ENCODE results near the gene SLC15A5. TPM values are rescaled to one million over a fixed set of nuclear protein-coding genes. Genes with fewer than 3 reads are reported as not detected.
A peak's percentile ranks its signal among the peaks of the same experiment; 100 is the strongest.

SLC15A5 gene
- total and polyA plus RNA-seq, 2 donors from 2014 or later = not detected

GRCh38 chr12:16198884-16199283, 78.6 kb downstream of the SLC15A5 start:
- FAIRE-seq (no peak), DNase-seq (no peak)
- no peak for TF ChIP-seq CTCF (IDR thresholded peaks at IDR 0.05; ENCODE audit: borderline replicate concordance, extremely low read depth, insufficient read depth)
- Histone ChIP-seq H3K9ac (ENCODE audit: low read length in 3 of 3) (no peak overlapping the region), H3K36me3 (ENCODE audit: control insufficient read depth in 2 of 3, insufficient read depth in 3 of 3, low read length in 3 of 3) (no peaks in the 10 kb centered on the region), H3K9me3 (ENCODE audit: control insufficient read depth in 2 of 3, insufficient read depth in 1 of 3, low read length in 3 of 3) (peaks cover 0 to 2% (median 0%) of the 10 kb centered on the region in 3 donors), H3K27me3 (ENCODE audit: control insufficient read depth, insufficient read depth, low read length) (no peaks in the 10 kb centered on the region), H3K4me3 (ENCODE audit: low read length in 3 of 3) (no peak overlapping the region), H3K4me1 (ENCODE audit: control insufficient read depth in 2 of 3, insufficient read depth in 2 of 3, low read depth in 1 of 3, low read length in 3 of 3) (no peaks in the 10 kb centered on the region), H3K27ac (ENCODE audit: low read depth in 2 of 2, low read length in 2 of 2) (no peak overlapping the region)
- intact Hi-C loops (cut with DNase I) = no loop called here

- H3K4me3 ChIP-seq (ENCODE audit: low read length in 3 of 3) = no peak overlapping the region
- peaks cover 0 to 2% (median 0%) of the 10 kb centered on the region in 3 donors for H3K9me3 ChIP-seq (ENCODE audit: control insufficient read depth in 2 of 3, insufficient read depth in 1 of 3, low read length in 3 of 3)
- DNase-seq = no peak
- no peak for TF ChIP-seq CTCF (IDR thresholded peaks at IDR 0.05; ENCODE audit: borderline replicate concordance, extremely low read depth, insufficient read depth)
- no peaks in the 10 kb centered on the region for H3K36me3 ChIP-seq (ENCODE audit: control insufficient read depth in 2 of 3, insufficient read depth in 3 of 3, low read length in 3 of 3)
- intact Hi-C loops (cut with DNase I) = no loop called here
- no peak overlapping the region for H3K9ac ChIP-seq (ENCODE audit: low read length in 3 of 3)
- H3K4me1 ChIP-seq (ENCODE audit: control insufficient read depth in 2 of 3, insufficient read depth in 2 of 3, low read depth in 1 of 3, low read length in 3 of 3) = no peaks in the 10 kb centered on the region
- no peak overlapping the region for H3K27ac ChIP-seq (ENCODE audit: low read depth in 2 of 2, low read length in 2 of 2)
- FAIRE-seq = no peak
- no peaks in the 10 kb centered on the region for H3K27me3 ChIP-seq (ENCODE audit: control insufficient read depth, insufficient read depth, low read length)
Measured at GRCh38 chr12:16197600-16197999, 79.9 kb downstream of the SLC15A5 start.

GRCh38 chr12:16189849-16190248, 87.6 kb downstream of the SLC15A5 start:
- FAIRE-seq (peak; percentile 21), DNase-seq (no peak)
- Histone ChIP-seq H3K4me1 (ENCODE audit: control insufficient read depth in 2 of 3, insufficient read depth in 2 of 3, low read depth in 1 of 3, low read length in 3 of 3) (no peaks in the 10 kb centered on the region), H3K27me3 (ENCODE audit: control insufficient read depth, insufficient read depth, low read length) (no peaks in the 10 kb centered on the region), H3K4me3 (ENCODE audit: low read length in 3 of 3) (no peak overlapping the region), H3K9me3 (ENCODE audit: control insufficient read depth in 2 of 3, insufficient read depth in 1 of 3, low read length in 3 of 3) (no peaks in the 10 kb centered on the region), H3K27ac (ENCODE audit: low read depth in 2 of 2, low read length in 2 of 2) (no peak overlapping the region), H3K36me3 (ENCODE audit: control insufficient read depth in 2 of 3, insufficient read depth in 3 of 3, low read length in 3 of 3) (no peaks in the 10 kb centered on the region), H3K9ac (ENCODE audit: low read length in 3 of 3) (no peak overlapping the region)
- intact Hi-C loops (cut with DNase I) = no loop called here
- peak; percentile 47 for TF ChIP-seq CTCF (IDR thresholded peaks at IDR 0.05; ENCODE audit: borderline replicate concordance, extremely low read depth, insufficient read depth)

GRCh38 chr12:16187660-16188059, 89.8 kb downstream of the SLC15A5 start:
- Histone ChIP-seq H3K27ac (ENCODE audit: low read depth in 2 of 2, low read length in 2 of 2) (no peak overlapping the region), H3K36me3 (ENCODE audit: control insufficient read depth in 2 of 3, insufficient read depth in 3 of 3, low read length in 3 of 3) (no peaks in the 10 kb centered on the region), H3K27me3 (ENCODE audit: control insufficient read depth, insufficient read depth, low read length) (no peaks in the 10 kb centered on the region), H3K9ac (ENCODE audit: low read length in 3 of 3) (no peak overlapping the region), H3K9me3 (ENCODE audit: control insufficient read depth in 2 of 3, insufficient read depth in 1 of 3, low read length in 3 of 3) (no peaks in the 10 kb centered on the region), H3K4me1 (ENCODE audit: control insufficient read depth in 2 of 3, insufficient read depth in 2 of 3, low read depth in 1 of 3, low read length in 3 of 3) (no peaks in the 10 kb centered on the region), H3K4me3 (ENCODE audit: low read length in 3 of 3) (no peak overlapping the region)
- intact Hi-C loops (cut with DNase I) = no loop called here
- FAIRE-seq (no peak), DNase-seq (no peak)
- no peak for TF ChIP-seq CTCF (IDR thresholded peaks at IDR 0.05; ENCODE audit: borderline replicate concordance, extremely low read depth, insufficient read depth)

Data from kidney (tissue), 14 donors.